Fibroblast of skin of right biceps (primary cell): ENCODE data around the gene DDX42.
A peak's percentile ranks its signal among the peaks of the same experiment; 100 is the strongest.

ENCODE experiments used
- DNase-seq: peaks from one replicate; pipeline ENCODE4 v3.0.0-alpha.2; 2013

DDX42 gene

DNA sequence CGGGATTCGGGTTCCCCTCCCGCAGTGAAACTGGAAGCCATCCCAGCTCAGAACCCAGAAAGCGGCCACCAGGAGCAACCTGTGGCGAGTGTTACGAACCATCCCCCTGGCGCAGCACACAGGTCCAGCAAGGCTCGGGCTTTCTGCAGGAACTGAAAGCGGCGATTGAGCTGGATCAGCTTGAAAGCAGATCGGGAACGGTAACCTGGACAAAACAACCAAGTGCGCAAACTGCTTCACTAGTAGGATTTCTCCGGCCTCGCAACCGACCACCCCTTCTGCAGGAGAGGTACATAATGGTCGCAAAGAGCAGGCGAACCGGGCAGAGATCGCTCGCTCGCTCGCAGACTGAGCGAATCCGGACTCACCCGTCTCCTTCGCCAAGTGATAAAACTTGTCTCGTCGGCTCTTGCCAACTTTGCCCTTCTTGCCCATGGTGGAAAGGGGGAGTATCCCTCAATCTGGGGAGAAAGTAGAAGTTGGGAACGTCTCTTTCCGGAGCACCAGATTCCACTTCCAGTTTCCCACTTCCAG lies 52.6 kb downstream of the DDX42 start:
- DNase-seq = no peak

DNA sequence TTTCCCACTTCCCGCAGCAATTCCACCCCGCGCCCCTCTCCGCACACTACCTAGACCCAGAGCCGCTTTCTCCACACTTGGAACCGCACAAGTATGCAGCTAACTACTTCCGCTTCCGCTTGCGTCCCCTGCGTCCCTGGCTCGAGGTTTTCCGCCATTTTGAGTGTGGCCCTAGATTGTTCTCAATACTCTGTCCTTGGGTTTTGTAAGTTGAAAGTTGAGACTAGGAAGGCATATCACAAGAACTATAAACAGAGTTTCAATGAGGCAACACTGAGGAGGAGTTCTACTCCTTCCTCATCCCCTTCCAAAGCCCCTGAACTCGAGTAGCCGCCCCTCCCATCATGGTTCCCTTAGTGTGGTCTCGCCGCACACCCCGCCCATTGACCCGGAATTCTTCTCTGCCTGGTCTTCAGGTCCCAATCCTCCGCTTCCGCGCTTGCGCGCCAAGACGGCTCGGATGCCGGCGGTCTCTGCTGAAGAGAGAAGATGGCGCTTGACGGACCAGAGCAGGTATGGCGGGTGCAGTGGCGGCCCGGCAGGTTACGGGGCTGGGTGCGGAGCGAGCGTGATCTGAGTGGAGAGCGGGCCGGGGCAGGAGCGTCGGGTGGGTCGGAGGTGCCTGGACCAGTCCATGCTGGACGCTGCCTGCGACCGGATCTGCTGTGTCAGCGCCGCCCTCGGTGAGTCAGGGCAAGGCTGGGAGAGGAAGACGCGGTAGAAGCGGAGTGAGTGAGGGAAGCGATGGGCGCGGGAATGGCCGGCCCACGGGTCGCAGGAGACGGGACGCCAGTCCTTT lies 53.2 kb downstream of the DDX42 start, which contains the start of the genes FTSJ3 and PSMC5:
TSS of gene FTSJ3 (minus strand) at position 662 of the 799 bp plus-strand sequence. CDS start 761 bp downstream, outside the sequence.
TSS of gene PSMC5 (plus strand) at position 430 of the 799 bp plus-strand sequence. CDS start at position 490, 60 bp downstream.
- DNase-seq = peak; percentile 95

DNA sequence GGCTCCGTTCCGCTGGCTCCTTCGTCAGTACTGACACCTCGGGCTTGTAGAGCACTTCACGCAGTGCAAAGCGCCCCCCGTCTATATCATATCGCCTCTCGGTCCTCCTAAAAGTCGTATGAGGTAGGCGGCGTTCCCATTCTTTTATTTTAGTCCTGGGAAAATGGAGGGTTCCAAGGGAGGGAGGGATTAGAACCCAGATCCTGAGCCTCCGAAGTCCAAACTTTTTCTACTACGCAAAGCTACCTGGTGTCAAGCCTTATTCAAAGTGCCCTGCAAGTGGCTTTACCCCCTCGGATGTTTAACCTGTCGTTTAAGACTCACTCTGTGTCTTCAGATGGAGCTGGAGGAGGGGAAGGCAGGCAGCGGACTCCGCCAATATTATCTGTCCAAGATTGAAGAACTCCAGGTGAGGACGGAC lies 53.8 kb downstream of the DDX42 start:
- DNase-seq = no peak

DNA sequence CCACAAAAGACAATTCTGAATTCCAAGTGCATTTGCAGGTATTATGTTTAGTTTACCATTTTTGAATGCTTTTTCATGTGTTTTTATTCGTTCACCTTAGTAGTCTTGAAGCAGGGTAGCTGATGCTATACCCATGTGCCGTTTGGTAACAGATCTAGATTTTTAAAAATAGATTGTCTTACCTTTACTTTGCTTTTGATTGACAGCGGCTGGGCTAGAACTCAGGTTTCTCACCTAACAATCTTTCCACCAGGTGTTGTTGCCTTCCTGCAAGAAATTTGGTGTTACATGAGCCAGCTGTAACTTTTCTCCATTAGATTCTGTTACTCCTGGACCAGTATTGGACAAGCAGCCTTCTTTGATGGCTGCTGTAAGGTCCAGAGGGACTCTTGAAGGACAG lies 55.0 kb downstream of the DDX42 start:
- DNase-seq = no peak

DNA sequence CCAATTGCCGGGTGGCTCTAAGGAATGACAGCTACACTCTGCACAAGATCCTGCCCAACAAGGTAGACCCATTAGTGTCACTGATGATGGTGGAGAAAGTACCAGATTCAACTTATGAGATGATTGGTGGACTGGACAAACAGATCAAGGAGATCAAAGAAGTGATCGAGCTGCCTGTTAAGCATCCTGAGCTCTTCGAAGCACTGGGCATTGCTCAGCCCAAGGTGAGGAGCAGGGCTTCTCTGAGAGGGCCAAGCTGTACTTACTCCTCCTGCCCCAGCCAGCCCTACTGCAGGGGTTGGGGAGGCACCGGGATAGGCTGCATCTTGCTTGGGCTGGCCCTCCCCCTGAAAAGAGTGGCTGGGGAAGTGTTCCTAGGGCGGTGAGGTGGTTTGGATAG lies 56.3 kb downstream of the DDX42 start:
- no peak for DNase-seq

DNA sequence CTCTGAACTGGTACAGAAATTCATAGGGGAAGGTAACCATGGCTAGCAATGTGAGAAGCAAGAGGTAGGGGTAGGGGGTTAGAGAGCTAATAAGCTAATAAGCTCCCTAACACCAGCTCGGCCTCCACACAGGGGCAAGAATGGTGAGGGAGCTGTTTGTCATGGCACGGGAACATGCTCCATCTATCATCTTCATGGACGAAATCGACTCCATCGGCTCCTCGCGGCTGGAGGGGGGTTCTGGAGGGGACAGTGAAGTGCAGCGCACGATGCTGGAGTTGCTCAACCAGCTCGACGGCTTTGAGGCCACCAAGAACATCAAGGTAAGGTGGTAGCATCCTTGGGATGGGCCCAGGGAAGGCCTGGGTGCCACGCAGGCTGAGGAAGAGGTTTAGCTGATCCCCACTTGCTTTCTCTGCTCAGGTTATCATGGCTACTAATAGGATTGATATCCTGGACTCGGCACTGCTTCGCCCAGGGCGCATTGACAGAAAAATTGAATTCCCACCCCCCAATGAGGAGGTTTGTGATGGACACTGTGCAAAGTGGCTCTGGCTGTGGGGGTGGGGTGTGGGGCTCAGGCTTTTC lies 57.0 kb downstream of the DDX42 start:
- DNase-seq = no peak

DNA sequence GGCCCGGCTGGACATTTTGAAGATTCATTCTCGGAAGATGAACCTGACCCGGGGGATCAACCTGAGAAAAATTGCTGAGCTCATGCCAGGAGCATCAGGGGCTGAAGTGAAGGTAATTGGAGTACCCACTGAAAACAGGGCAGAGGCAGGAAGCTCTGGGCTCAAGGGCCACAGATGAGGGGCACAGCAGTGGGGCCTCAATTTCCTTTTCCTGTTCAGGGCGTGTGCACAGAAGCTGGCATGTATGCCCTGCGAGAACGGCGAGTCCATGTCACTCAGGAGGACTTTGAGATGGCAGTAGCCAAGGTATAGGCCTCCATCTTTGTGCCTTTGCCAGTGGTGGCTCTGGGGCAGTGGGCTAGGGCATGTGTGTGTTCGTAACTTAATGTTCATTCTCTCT lies 57.5 kb downstream of the DDX42 start:
- no peak for DNase-seq

DNA sequence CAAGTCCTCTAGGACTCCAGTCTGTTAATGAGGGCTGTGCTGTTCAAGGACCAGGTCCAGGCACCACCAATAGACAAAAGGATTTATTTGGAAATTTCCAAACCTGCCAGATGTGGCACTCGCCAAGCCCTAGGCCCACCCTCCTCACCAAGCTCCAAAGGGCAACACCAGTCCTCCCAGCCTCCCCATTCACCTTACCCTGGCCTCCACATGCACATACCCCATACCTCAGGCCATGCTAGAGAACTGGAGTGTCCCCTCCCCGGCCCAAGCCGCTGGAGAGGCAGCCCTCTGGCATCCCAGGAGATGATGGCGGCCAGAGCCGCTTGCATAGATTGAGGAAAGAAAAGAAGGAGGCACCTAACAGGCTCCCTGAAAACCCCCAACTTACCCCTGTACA lies 58.0 kb downstream of the DDX42 start:
- no peak for DNase-seq

DNA sequence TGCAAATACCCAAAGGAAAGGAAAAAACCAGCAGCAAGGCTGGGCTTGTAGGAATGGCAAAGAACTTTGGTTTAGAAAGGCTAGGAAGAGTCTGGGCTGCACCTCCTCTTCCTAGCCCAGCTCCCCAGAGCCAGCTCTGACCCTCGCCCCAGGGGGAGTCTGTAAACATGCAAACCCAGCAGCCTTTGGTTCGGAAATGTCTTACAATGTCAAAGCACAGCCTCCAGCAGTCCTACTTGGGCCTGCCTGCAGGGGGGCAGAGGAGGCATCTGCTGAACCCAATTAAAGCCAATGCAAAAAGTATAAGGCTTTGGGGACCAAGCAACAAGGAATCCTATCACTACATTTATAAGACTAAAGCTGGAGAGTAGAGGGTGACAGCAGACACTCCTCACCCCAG lies 58.5 kb downstream of the DDX42 start:
- no peak for DNase-seq

DNA sequence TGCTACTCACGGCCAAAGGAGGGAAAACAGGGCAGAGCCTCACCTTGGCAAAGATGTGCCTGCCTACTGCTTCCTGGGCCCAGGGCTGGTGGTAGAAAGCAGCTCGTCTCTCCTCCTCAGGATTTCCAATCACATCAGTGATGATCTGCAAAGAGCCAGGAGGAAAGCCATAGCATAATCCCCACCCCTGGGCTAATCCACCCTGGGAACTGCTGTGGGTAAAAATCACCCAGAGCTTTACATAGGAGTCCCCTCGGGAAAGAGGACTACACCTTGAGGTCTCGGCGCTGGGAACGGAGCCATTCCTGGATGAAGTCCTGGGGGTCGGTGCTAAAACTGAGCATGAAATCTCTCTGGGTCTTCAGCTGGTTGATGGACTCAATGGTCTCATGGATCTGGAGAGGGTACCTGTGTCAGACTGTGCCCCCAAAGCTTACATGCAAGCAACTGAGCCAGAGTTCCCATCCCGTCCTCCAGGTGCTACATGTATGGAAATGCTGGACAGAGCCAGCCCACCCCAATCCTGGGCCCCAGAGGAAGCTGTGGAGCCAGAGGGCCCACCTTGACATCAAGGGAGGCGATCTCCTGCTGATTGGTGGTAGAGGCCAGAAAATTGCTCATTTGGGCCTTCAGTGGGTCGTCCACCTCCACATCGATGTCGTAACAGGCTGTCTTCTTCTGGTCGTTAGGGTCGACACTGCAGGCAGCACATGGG lies 59.2 kb downstream of the DDX42 start:
- no peak for DNase-seq

DNA sequence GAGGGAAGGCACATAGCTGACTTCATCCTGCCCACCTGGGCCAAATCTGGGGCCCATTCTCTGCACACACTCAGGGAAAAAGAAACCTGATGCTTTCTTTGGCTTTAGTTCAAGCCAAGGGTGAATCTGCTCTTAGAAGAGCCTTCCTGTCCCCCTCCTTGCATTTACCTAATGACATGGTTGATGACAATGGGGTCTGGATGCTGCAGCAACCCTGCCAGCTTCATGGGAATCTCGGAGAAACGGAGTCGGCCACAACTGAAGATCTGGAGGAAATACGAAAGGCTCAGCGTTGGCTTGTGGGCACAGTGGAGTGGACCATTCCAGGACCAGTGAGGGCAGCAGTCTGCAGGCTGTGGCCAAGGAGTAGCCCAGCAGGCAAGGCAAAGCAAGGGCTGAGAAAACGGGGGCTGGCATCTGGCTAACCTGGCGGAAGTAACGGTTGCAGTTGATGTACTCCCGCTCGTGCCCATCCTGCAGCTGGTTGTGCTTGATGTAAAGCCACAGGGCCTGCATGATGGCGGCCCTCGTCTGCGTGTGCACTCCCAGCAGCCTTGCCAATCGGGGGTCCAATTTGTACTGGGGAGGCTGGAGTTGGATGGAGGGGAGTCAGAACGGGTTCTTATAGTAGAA lies 59.9 kb downstream of the DDX42 start:
- no peak for DNase-seq

DNA sequence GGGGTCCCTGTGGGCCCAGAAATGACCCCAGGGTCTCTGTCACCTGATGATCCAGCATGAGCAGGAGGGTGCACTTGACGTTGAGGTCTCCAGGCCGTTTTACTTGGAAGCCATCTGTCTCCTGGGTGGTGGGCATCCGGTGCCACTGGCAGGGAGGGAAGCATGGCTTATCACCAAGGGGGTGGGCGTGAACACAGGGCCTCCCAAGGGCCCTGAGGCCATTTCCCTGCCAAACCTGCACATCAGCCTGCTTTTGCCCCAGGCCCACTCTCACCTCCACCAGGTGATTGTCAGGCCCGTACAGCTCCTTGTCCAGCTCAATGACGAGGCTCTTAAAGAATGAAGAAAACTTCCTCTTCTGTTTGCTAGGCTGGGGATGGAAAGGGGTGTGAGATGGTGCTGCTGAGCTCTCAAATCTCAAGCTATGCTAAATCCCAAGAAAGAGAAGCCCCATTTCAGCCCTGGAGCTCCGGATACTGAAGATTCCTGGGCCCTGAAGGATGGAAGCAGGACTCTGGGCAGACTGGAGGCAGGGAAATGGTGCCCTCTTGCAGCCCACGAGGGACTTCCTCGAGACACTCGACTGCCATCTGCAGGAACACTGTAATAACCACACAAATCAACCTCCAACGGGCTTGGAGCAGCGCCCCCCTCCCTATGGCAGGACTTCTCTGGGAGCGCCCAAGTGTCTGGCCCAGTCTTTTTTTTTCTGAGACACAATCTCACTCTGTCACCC lies 60.6 kb downstream of the DDX42 start:
- DNase-seq = peak; percentile 81

DNA sequence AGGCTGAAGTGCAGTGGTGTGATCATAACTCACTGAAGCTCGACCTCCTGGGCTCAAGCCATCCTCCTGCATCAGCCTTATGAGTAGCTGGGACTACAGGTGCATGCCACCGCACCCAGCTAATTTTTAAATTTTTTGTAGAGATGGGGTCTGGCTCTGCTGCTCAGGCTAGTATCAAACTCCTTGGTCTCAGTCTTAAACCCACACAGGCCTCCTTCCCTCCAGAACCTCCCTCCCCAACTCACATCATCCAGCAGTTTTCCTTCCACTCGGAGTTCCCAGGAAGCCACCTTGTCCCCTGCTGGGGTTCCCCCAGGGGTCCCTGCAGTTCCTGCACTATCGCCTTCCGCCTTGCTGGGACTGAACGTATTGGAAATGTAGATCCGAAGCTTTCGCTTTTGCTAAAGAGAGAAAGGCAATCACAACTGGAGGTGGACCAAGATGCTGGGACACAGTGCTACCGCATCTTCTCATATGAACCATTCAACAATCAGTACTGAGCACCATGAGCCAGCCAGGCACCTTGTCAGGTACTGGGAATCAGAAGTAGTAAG lies 61.3 kb downstream of the DDX42 start:
- DNase-seq = no peak

DNA sequence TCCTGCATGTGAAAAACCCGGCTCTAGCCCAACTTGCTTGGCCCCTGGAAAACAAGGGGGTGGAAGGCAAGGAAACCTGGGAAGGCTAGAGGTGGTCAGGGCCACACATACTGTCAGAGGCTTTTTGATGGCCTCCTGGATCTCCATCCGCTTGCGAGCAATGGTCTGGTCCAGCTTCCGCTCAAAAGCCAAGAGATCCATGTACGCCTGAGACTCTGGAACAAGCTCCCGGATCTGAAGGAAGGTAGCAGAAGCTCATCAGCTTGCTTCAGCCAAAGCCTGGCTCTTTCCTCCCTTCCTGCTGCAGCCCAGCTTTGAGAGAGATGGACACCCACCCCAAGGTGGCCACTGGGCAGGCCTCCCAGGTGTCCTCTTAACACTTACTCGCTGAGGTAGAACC lies 62.8 kb downstream of the DDX42 start:
- no peak for DNase-seq

DNA sequence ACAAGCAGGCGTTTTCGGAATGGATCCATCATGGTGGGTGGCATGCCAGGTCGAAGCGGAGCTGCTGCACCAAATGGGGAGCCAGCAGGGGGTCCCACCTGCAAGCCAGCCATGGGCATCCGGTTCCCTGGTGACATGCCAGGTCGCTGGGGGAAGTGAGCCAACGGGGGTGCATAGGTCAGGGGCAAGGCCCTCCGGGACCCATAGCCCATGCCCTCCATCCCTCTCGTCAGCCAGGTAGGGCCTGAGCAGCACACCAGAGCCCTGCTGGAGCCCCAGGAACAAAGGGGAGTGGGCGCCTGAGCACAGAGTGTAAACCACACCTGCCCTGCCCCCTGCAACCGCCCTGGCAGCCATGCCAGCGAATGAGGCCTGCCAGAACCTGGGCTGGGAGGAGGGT lies 63.5 kb downstream of the DDX42 start:
- no peak for DNase-seq

DNA sequence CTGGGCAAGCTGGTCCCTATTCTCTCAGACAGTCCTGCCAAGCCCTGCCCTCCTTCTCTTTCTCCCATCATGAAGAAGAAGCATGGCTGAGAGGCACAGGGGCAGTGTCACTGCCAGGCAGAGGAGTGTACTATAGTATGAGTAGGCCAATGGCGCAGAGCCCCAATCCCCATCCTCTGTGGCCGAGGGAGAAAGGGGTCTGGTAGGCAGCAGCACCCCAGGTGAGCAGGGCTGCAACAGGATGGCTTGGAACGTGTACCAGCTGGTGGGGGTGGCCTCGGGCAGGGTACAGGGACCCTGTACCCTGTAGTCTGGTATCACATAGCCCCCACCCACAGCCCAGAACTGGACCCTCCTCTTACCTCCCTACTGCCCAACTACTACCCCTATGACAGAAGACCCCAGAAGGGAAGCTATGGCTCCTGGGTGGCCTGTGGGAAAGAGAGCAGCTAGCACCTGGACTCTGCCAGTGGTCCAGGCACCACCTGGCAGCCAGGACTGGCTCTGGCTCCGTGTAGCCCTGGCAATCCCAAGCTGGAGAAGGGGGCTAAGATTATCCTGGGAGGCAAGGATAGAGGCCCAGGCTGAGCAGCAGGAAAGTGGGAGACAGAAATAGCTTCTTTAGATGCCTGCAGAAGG lies 64.1 kb downstream of the DDX42 start:
- no peak for DNase-seq

DNA sequence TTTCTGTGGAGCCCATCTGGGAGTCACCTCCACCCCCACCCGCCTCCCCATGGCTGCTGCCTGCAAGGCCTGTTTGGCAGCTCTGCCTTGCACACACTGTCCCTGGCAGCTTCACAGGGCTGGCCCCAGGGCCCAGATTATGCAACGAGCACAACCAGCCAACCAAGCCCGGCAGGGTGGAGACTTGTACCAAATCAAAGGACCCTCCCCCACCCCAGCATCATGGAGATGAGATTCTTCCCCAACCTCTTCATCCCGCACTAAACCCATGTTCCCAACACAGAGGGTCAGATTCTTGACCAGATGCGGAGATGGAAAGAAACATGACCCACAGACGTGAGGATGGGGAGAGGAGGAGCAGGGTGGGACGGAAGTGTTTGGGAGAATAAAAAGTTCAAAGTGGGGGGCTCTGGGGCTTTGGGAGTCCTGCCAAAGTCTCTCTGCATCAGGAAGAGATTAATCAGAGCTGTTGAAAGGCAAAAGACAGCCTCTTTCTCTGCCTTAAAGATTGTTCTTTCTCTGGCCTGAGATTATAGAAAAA lies 64.7 kb downstream of the DDX42 start:
- DNase-seq = peak; percentile 81

DNA sequence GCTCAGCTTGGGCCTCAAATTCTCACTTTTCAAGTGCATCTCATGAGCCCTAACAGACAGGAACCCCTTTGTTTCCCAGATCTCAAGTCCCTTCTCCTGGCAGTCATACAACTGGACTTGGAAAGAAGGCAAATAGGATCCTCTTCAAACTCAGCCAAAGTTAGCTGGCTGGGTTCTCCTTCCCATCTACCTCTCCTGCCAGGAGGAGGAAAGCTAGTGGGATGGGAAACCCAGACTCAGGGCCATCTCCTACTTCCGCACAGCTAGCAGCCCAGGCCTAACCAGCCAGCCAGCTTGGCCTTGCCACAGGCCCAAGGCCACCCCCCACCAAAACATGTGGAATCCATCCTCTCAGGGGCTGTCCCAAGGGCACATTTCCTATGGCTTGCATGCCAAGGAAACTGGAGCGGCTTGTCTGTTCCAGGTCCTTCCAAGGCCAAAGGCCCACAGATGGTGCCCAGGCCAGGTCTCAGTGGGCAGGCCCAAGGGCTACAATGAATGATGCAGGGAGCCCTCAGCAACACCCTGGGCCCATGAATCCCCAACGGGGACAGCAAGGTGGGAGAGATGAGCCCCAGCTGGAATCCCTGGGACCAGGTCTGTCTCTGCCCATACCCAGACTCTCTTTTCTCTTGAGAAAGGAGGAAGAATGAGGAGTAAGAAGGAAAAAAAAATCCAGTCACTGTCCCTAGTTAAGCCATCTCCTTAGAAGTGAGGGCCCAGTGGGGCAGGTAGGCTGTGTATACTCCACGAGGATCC lies 66.8 kb downstream of the DDX42 start:
- no peak for DNase-seq

DNA sequence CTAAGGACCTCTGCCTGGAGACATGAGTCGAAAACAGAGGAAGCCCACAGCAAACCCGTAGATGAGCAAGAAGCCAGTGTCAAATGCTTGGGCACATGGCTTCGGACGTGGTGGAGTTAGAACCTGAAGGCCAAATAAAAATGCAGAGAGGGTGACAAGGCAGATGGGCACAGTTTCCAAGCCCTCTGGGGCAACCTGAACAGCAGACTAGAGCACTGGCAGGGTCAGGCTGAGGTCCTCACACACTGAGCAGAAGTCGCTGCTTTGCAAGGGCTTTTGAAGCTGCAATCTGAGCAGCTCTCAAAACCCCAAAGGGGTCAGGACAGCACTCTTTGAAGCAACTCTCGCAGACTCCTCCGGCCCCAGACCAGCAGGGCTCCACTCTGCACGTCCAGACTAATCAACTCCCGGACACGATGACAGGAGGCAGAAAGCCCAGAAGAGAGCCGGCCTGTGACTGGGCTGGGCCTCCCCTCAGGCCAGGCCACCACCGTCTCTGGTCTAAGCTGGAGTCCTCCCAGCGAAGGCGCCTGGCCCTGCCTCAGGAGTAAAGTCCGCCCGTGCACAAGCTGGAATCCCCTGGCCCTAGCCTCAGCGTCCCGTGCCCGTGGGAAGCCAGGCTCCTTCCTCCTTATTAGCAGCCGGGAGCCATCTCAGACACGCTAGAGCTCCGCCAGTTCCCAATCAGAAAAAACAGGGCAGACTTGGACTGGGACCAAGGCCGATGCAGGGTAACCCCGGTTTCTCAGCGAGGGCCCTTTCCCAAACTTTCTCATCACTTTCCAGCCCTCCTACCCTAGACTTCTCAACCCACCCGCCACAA lies 67.6 kb downstream of the DDX42 start:
- DNase-seq = peak; percentile 28

DNA sequence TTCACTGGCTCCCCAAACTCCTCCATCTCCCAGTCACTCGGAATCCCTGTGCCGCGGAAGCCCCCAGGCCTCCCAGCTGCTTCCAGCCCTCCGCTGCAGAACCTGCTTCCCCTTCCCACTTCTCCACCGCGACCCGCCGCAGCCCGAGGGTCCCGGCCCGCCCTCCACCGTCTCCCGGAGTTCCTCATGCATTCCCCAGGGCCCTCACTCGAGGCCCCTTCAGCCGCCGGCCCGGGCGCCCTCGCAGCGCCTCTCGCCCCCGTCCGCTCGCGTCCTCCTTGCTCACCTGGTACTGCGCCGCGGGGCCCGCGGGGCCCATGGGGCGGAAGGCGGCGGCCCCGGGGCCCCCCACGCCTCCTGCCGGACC lies 68.2 kb downstream of the DDX42 start:
- no peak for DNase-seq
